Pericardium fibroblast (primary cell): ENCODE measurements around the gene ANTXR2. TPM values are rescaled to one million over a fixed set of nuclear protein-coding genes. Genes with fewer than 3 reads are reported as not detected.

Source experiments
- total RNA-seq: library from RNA; depleted of rRNA; stranded (reverse); fragments of >200 nt; gene quantifications from 2 replicates; pipeline ENCODE4 v1.2.3, GENCODE V29; 2015

The ANTXR2 gene
- total RNA-seq = 76.8 and 83.7 TPM in 2 replicates

DNA sequence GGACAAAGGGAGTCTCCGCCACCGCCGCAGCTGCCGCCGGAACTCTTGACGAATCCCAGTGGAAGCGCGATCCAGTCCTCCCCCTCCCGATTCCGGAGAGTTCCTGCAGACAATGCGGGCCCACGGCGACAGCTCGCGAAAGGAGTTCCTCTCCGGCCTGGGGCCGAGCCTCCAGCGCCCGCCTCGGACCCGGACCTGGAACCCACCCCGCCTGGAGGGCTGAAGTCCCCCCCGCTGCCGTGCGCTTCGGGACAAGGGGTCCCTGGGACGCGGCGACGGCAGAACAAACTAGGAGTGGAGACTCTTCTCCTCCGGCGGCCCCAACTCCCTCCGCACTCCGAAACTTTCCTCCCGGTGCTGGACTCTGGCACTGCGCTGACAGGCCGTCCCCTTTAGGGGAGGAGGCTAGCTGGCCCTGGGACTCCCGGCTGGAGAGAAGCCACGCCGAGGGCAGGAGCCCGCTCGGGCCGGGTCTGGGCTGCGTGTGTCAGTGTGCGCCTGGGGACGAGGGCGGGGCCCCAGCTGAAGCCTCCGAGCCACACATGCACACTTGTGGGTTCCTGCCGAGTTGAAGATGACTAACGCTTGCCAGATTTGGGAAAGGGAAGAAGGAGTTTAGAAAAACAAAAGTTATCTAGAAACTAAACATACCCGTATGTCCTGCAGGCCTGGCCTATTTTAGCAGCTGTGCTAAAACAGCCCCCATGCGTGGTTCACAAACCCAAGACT, at the start of gene ANTXR2:
ANTXR2 (minus strand) TSS at position 486 of the 729 bp plus-strand sequence. CDS start 669 bp downstream, outside the sequence.

Other genes with a start within 250 kb of the ANTXR2 start
- gene PRDM8, start 124.3 kb upstream of the ANTXR2 start, total RNA-seq = 2.2 and 6.2 TPM in 2 replicates
- 0.12 and 1.9 TPM in 2 replicates for gene FGF5, start 193.4 kb upstream of the ANTXR2 start, total RNA-seq